IMR-90 (cell line): ENCODE measurements around the gene SOX30. TPM values are rescaled to one million over a fixed set of nuclear protein-coding genes. Genes with fewer than 3 reads are reported as not detected.

Source experiments
- ATAC-seq: fragments of 200-7000 bp; cut with Tn5 transposase; 2 replicates; pipeline ENCODE4 v1.9.1; 2020; ENCODE audit warnings: low read depth, mild to moderate bottlenecking, moderate library complexity
- BruUV-seq: library from RNA; stranded (reverse); fragments of 400-500 nt; replicated peaks from 2 replicates; lab custom pipeline; 2021; lab: Mats Ljungman, UMichigan
- CTCF ChIA-PET: fragments of 300-600 bp; formaldehyde crosslinking; extraction: SDS; loops from one replicate; lab custom pipeline; 2021; ENCODE audit warnings: antibody characterized with exemption; lab: Yijun Ruan, JAX
- POLR2A ChIA-PET: fragments of 300-600 bp; sonication (Branson Sonifier 250); formaldehyde crosslinking; loops from one replicate; lab custom pipeline; 2022; ENCODE audit warnings: antibody characterized with exemption; ENCODE audit not compliant: unreplicated experiment; lab: Charles Lee
- DNase-seq: peaks from one replicate; pipeline ENCODE4 v3.0.0; 2013
- H2AFZ ChIP-seq: replicated peaks from 2 replicates; pipeline ENCODE3; 2013; ENCODE audit warnings: low read length, mild to moderate bottlenecking; ENCODE audit not compliant: poor library complexity
- H2AK5ac ChIP-seq: 2 replicates; pipeline ENCODE4 v1.6.1; 2013; ENCODE audit warnings: low read depth, low read length, inconsistent platforms
- H2AK9ac ChIP-seq: replicated peaks from 2 replicates; pipeline ENCODE3; 2013; ENCODE audit warnings: mild to moderate bottlenecking, low read depth, low read length, moderate library complexity; ENCODE audit not compliant: poor library complexity
- H2BK120ac ChIP-seq: 2 replicates; pipeline ENCODE4 v1.6.1; 2013; ENCODE audit warnings: low read depth, low read length, inconsistent platforms
- H2BK15ac ChIP-seq: 3 replicates; pipeline ENCODE4 v1.6.1; 2013; ENCODE audit warnings: low read depth, low read length, inconsistent platforms
- H2BK20ac ChIP-seq: 2 replicates; pipeline ENCODE4 v1.6.1; 2013; ENCODE audit warnings: low read depth, mild to moderate bottlenecking, inconsistent platforms, low read length, moderate library complexity
- H2BK5ac ChIP-seq: 2 replicates; pipeline ENCODE4 v1.6.1; 2013; ENCODE audit warnings: mild to moderate bottlenecking, low read depth, low read length, inconsistent platforms; ENCODE audit not compliant: poor library complexity, severe bottlenecking
- H3K14ac ChIP-seq: replicated peaks from 2 replicates; pipeline ENCODE4 v1.6.1; 2013; ENCODE audit warnings: low read depth, low read length, inconsistent platforms
- H3K18ac ChIP-seq: 2 replicates; pipeline ENCODE4 v1.6.1; 2013; ENCODE audit warnings: low read depth, low read length, control low read depth
- H3K23ac ChIP-seq: 2 replicates; pipeline ENCODE4 v1.6.1; 2013; ENCODE audit warnings: low read depth, low read length, inconsistent platforms
- H3K27ac ChIP-seq: 2 replicates; pipeline ENCODE4 v1.5.1; 2013; ENCODE audit warnings: mild to moderate bottlenecking, control low read depth, low read length; ENCODE audit not compliant: insufficient read depth
- H3K27me3 ChIP-seq: 2 replicates; pipeline ENCODE4 v1.6.1; 2013; ENCODE audit warnings: low read length; ENCODE audit not compliant: control insufficient read depth, insufficient read depth
- H3K36me3 ChIP-seq: 2 replicates; pipeline ENCODE4 v1.6.1; 2013; ENCODE audit warnings: low read length, mixed read lengths; ENCODE audit not compliant: control insufficient read depth, insufficient read depth
- H3K4ac ChIP-seq: 2 replicates; pipeline ENCODE4 v1.6.1; 2013; ENCODE audit warnings: low read depth, low read length, inconsistent platforms
- H3K4me1 ChIP-seq: 2 replicates; pipeline ENCODE4 v1.6.1; 2013; ENCODE audit warnings: low read length, mixed read lengths; ENCODE audit not compliant: control insufficient read depth, insufficient read depth
- H3K4me2 ChIP-seq: 2 replicates; pipeline ENCODE4 v1.6.1; 2013; ENCODE audit warnings: low read depth, mild to moderate bottlenecking, control low read depth, low read length, moderate library complexity
- H3K4me3 ChIP-seq: 2 replicates; pipeline ENCODE4 v1.5.1; 2013; ENCODE audit warnings: low read depth, mild to moderate bottlenecking, control low read depth, low read length, moderate library complexity; ENCODE audit not compliant: insufficient read depth
- H3K56ac ChIP-seq: 2 replicates; pipeline ENCODE4 v1.6.1; 2013; ENCODE audit warnings: low read length, inconsistent platforms; ENCODE audit not compliant: insufficient read depth; ENCODE audit errors: extremely low read depth
- H3K79me1 ChIP-seq, 2 experiments: 2 replicates each; pipeline ENCODE4 v1.6.1; 2013; ENCODE audit warnings: low read length in 2 of 2, inconsistent platforms in 1 of 2, low read depth in 1 of 2
- H3K9ac ChIP-seq: 2 replicates; pipeline ENCODE4 v1.6.1; 2013; ENCODE audit warnings: low read depth, low read length, control low read depth
- H3K9me1 ChIP-seq: 2 replicates; pipeline ENCODE4 v1.6.1; 2013; ENCODE audit warnings: low read length, inconsistent platforms; ENCODE audit not compliant: insufficient read depth
- H3K9me3 ChIP-seq: 2 replicates; pipeline ENCODE4 v1.6.1; 2013; ENCODE audit warnings: low read length; ENCODE audit not compliant: control insufficient read depth, insufficient read depth
- H4K20me1 ChIP-seq: 2 replicates; pipeline ENCODE4 v1.6.1; 2013; ENCODE audit warnings: low read length, inconsistent platforms; ENCODE audit not compliant: insufficient read depth
- H4K5ac ChIP-seq: 2 replicates; pipeline ENCODE4 v1.6.1; 2013; ENCODE audit warnings: mild to moderate bottlenecking, low read depth, low read length, control low read depth
- H4K8ac ChIP-seq, 2 experiments: 2 replicates each; pipeline ENCODE4 v1.6.1; 2013; ENCODE audit warnings: low read depth in 2 of 2, low read length in 2 of 2, control low read depth in 1 of 2, inconsistent platforms in 1 of 2
- H4K91ac ChIP-seq: 2 replicates; pipeline ENCODE4 v1.6.1; 2013; ENCODE audit warnings: low read depth, low read length, inconsistent platforms; ENCODE audit not compliant: insufficient read depth
- BHLHE40 ChIP-seq: fragments of 150-350 bp; IDR thresholded peaks from 2 replicates; pipeline ENCODE4 v1.6.1; 2016; ENCODE audit warnings: mild to moderate bottlenecking, low read depth, low read length
- CHD1 ChIP-seq: IDR thresholded peaks from 2 replicates; pipeline ENCODE4 v1.6.1; 2012; ENCODE audit warnings: low read depth, low read length, improper control_type of control experiment
- MAZ ChIP-seq: IDR thresholded peaks from 2 replicates; pipeline ENCODE4 v1.6.1; 2012; ENCODE audit warnings: low read depth, mild to moderate bottlenecking, low read length, improper control_type of control experiment, moderate library complexity, borderline replicate concordance
- NFE2L2 ChIP-seq: fragments of 150-350 bp; IDR thresholded peaks from 2 replicates; pipeline ENCODE4 v1.6.1; 2016; ENCODE audit warnings: low read depth, mild to moderate bottlenecking, low read length
- RAD21 ChIP-seq: IDR thresholded peaks from 2 replicates; pipeline ENCODE4 v1.6.1; 2012; ENCODE audit warnings: low read length, improper control_type of control experiment
- WGBS, 2 experiments: methylation state at CpG; one replicate each; pipeline versions ENCODE4 v1.1.5 to v1.1.7; 2013; ENCODE audit warnings: missing lambda C conversion rate in 2 of 2; ENCODE audit not compliant: insufficient read length in 1 of 2; ENCODE audit errors: extremely low coverage in 2 of 2; 5-methylcytosine and 5-hydroxymethylcytosine counted together
- dilution Hi-C: fragments of 300-500 bp; cut with HindIII; formaldehyde crosslinking; loops from one replicate; pipeline ENCODE4 v1.14.3; 2018; ENCODE audit warnings: low sequenced_read_pairs; ENCODE audit not compliant: unreplicated experiment
- in situ Hi-C: fragments of 300-500 bp; cut with MboI; formaldehyde crosslinking; loops from 3 replicates; pipeline ENCODE4 v1.14.3; 2019; ENCODE audit warnings: low sequenced_read_pairs, inconsistent platforms, mixed read lengths
- intact Hi-C: fragments of 100-400 bp; cut with micrococcal nuclease; formaldehyde crosslinking; loops from 2 replicates; pipeline ENCODE4 v1.10.0; 2022
- polyA plus RNA-seq, 3 experiments: library from polyadenylated mRNA; depleted of rRNA; stranded (reverse); fragments of >200 nt; gene quantifications; 2 replicates each; pipeline ENCODE4 v1.2.3, GENCODE V29; 2012; ENCODE audit warnings: low replicate concordance in 1 of 3
- total RNA-seq: library from RNA; depleted of rRNA; stranded (reverse); fragments of >200 nt; gene quantifications from 2 replicates; pipeline ENCODE4 v1.2.3, GENCODE V29; 2012
- TF ChIP-seq, protein P1 (sequence below): conservative IDR thresholded peaks from 2 replicates; pipeline ENCODE4 v1.5.1; 2012; ENCODE audit warnings: mild to moderate bottlenecking, low read depth, low read length, improper control_type of control experiment

The SOX30 gene
- total and polyA plus RNA-seq, 2 of the 4 experiments (the other 2 are of a cell fraction), result not detected

DNA sequence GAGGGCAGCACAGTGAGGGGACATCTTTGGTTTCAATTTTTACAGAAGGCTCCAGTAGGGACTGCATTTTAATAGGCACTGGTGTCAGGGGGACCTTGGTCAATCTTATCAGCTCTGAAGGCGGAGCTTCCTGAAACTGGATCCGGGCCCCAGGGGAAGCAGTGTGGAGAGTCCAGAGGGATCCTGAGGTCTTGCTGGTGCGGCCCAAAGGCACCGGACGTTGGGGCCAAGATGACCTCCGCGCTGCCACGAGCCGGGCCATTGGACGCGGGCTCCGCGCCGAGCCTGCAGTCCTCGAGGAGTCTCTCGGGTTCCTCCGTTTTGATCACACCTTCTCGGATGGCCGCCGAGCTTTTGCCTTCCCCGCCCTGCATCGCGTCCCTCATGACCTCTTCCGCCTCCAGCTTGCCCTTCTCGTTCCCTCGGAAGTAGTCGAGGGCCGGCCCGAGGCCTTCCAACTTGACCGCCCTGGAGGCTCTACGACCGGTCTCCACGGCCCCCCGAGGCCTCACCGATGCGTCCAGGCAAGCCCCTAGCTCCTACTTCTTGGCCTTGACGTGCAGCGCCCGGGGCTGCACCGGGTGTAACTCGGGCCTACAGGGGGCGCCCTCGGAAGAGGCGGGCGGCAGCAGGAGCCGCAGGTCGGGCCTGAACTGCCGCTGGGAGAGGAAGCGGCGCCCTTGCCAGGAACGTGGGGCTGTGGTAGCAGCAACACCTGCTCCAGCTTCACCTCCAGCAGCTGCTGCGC, 37.9 kb upstream of the SOX30 start:
- no peaks in the 10 kb centered on the region for H3K4me1 ChIP-seq
- POLR2A ChIA-PET, result no interaction called here
- no peak overlapping the region for H3K23ac ChIP-seq
- H3K36me3 ChIP-seq, result no peaks in the 10 kb centered on the region
- H3K27me3 ChIP-seq, result no peaks in the 10 kb centered on the region
- 70% methylated on average over 40 of the region's 52 CpGs; no CpG with 5 or more reads in 1 of the 2 experiments for WGBS, 2 experiments
- no peak overlapping the region for H3K56ac ChIP-seq
- CTCF ChIA-PET, result no interaction called here
- dilution Hi-C loops (no loop called here), in situ Hi-C loops (no loop called here), intact Hi-C loops (no loop called here)
- H3K9me3 ChIP-seq, result no peaks in the 10 kb centered on the region
- H2AK9ac ChIP-seq, result no peak overlapping the region
- DNase-seq (no peak), ATAC-seq (no peak)
- H2BK15ac ChIP-seq, result no peak overlapping the region
- H3K4ac ChIP-seq, result no peak overlapping the region
- no peak overlapping the region for H3K27ac ChIP-seq
- no peaks in the 10 kb centered on the region for H3K79me1 ChIP-seq
- no peak overlapping the region for H3K18ac ChIP-seq
- no peaks in the 10 kb centered on the region for H4K20me1 ChIP-seq
- TF ChIP-seq, protein P1, sequence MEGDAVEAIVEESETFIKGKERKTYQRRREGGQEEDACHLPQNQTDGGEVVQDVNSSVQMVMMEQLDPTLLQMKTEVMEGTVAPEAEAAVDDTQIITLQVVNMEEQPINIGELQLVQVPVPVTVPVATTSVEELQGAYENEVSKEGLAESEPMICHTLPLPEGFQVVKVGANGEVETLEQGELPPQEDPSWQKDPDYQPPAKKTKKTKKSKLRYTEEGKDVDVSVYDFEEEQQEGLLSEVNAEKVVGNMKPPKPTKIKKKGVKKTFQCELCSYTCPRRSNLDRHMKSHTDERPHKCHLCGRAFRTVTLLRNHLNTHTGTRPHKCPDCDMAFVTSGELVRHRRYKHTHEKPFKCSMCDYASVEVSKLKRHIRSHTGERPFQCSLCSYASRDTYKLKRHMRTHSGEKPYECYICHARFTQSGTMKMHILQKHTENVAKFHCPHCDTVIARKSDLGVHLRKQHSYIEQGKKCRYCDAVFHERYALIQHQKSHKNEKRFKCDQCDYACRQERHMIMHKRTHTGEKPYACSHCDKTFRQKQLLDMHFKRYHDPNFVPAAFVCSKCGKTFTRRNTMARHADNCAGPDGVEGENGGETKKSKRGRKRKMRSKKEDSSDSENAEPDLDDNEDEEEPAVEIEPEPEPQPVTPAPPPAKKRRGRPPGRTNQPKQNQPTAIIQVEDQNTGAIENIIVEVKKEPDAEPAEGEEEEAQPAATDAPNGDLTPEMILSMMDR, result no peak
- no peak for TF ChIP-seq MAZ
- TF ChIP-seq BHLHE40, result no peak
- TF ChIP-seq RAD21, result no peak
- TF ChIP-seq NFE2L2, result no peak
- no peak for TF ChIP-seq CHD1
- no peak overlapping the region for H4K5ac ChIP-seq
- H2BK120ac ChIP-seq, result no peak overlapping the region
- H4K91ac ChIP-seq, result no peak overlapping the region
- BruUV-seq, result no TSS peak
- no peak overlapping the region for H4K8ac ChIP-seq
- no peak overlapping the region for H3K14ac ChIP-seq
- no peak overlapping the region for H3K4me3 ChIP-seq
- no peak overlapping the region for H3K4me2 ChIP-seq
- H2BK5ac ChIP-seq, result no peak overlapping the region
- no peak overlapping the region for H3K9ac ChIP-seq
- no peaks in the 10 kb centered on the region for H3K9me1 ChIP-seq
- H2AK5ac ChIP-seq, result no peak overlapping the region
- peak overlapping the region; percentile 80 for H2AFZ ChIP-seq
- no peak overlapping the region for H2BK20ac ChIP-seq
